Endothelial cell of umbilical vein (primary cell): ENCODE data around the gene KLHL30. TPM values are rescaled to one million over a fixed set of nuclear protein-coding genes. Genes with fewer than 3 reads are reported as not detected.

Experiments
- BruUV-seq: library from RNA; stranded (reverse); fragments of 400-500 nt; replicated peaks from 2 replicates; lab custom pipeline; 2021; lab: Mats Ljungman, UMichigan
- CTCF ChIA-PET: fragments of 300-600, 350-600 bp; sonication (Branson Sonifier 250); formaldehyde crosslinking; loops from one replicate; lab custom pipeline; 2021; ENCODE audit warnings: antibody characterized with exemption, inconsistent platforms; lab: Charles Lee
- POLR2A ChIA-PET: fragments of 300-600, 350-600 bp; sonication (Branson Sonifier 250); formaldehyde crosslinking; loops from one replicate; lab custom pipeline; 2021; ENCODE audit warnings: antibody characterized with exemption, inconsistent platforms; lab: Charles Lee
- DNase-seq: peaks from one replicate; pipeline ENCODE4 v3.0.0-alpha.2; 2011; ENCODE audit warnings: low read depth, low spot score
- FAIRE-seq: peaks from 2 replicates; lab custom pipeline; 2011; peaks lifted over from hg19 to GRCh38; lab: Jason Lieb, UNC
- H2AFZ ChIP-seq: 2 replicates; pipeline ENCODE4 v1.6.0; 2012; ENCODE audit warnings: low read depth, low read length, control low read depth, inconsistent platforms
- H3K27ac ChIP-seq: 2 replicates; pipeline ENCODE4 v1.5.1; 2011; ENCODE audit warnings: low read depth, mild to moderate bottlenecking, control low read depth, low read length, moderate library complexity; ENCODE audit not compliant: insufficient read depth
- H3K27me3 ChIP-seq, 2 experiments: 2 replicates each; pipeline versions ENCODE4 v1.6.0 to v1.6.1; 2011; ENCODE audit warnings: low read length in 2 of 2, mixed read lengths in 1 of 2; ENCODE audit not compliant: control insufficient read depth in 2 of 2, insufficient read depth in 2 of 2
- H3K36me3 ChIP-seq, 2 experiments: 2 replicates in 1 of 2; 3 replicates in 1 of 2; pipeline ENCODE4 v1.5.1; 2011; ENCODE audit warnings: low read length in 2 of 2, mild to moderate bottlenecking in 1 of 2, moderate library complexity in 1 of 2; ENCODE audit not compliant: control insufficient read depth in 2 of 2, insufficient read depth in 2 of 2; ENCODE audit errors: extremely low read depth in 1 of 2
- H3K4me1 ChIP-seq: 3 replicates; pipeline ENCODE4 v1.5.1; 2011; ENCODE audit warnings: mild to moderate bottlenecking, low read length; ENCODE audit not compliant: control insufficient read depth, insufficient read depth; ENCODE audit errors: extremely low read depth
- H3K4me2 ChIP-seq: 2 replicates; pipeline ENCODE4 v1.6.1; 2011; ENCODE audit warnings: low read length, control low read depth, mixed read lengths; ENCODE audit not compliant: insufficient read depth
- H3K4me3 ChIP-seq, 3 experiments: fragments of 200-600 bp in 1 of 3; sonication (generic), shearing (Covaris generic) in 1 of 3; replicated peaks in 1 of 3; 2 replicates each; pipeline ENCODE4 v1.5.1; 2011 to 2016; ENCODE audit warnings: control low read depth in 3 of 3, low read length in 3 of 3, mild to moderate bottlenecking in 2 of 3, inconsistent platforms in 1 of 3, low read depth in 1 of 3, moderate library complexity in 1 of 3; ENCODE audit not compliant: insufficient read depth in 1 of 3
- H3K79me2 ChIP-seq: 2 replicates; pipeline ENCODE4 v1.6.0; 2012; ENCODE audit warnings: low read length, inconsistent platforms; ENCODE audit not compliant: control insufficient read depth, insufficient read depth
- H3K9ac ChIP-seq: replicated peaks from 2 replicates; pipeline ENCODE3; 2011; ENCODE audit warnings: low read length, control low read depth; ENCODE audit not compliant: insufficient read depth; ENCODE audit errors: extremely low read depth
- H3K9me1 ChIP-seq: replicated peaks from 3 replicates; pipeline ENCODE4 v1.6.0; 2011; ENCODE audit warnings: mild to moderate bottlenecking, low read length; ENCODE audit not compliant: control insufficient read depth, insufficient read depth; ENCODE audit errors: extremely low read depth
- H3K9me3 ChIP-seq: replicated peaks from 2 replicates; pipeline ENCODE4 v1.5.1; 2012; ENCODE audit warnings: low read length, inconsistent platforms; ENCODE audit not compliant: control insufficient read depth, insufficient read depth
- H4K20me1 ChIP-seq: replicated peaks from 2 replicates; pipeline ENCODE3; 2011; ENCODE audit warnings: mild to moderate bottlenecking, low read length; ENCODE audit not compliant: control insufficient read depth, insufficient read depth; ENCODE audit errors: extremely low read depth
- EZH2 ChIP-seq: IDR thresholded peaks from 2 replicates; pipeline ENCODE4 v1.6.1; 2012; ENCODE audit warnings: borderline replicate concordance, low read depth, mild to moderate bottlenecking, moderate library complexity, low read length, inconsistent platforms; ENCODE audit not compliant: severe bottlenecking
- FOS ChIP-seq: IDR thresholded peaks from 2 replicates; pipeline ENCODE4 v1.6.1; 2011; ENCODE audit warnings: mild to moderate bottlenecking, low read length, moderate library complexity, borderline replicate concordance; ENCODE audit not compliant: insufficient read depth
- GATA2 ChIP-seq: IDR thresholded peaks from 2 replicates; pipeline ENCODE4 v1.7.0; 2011; ENCODE audit warnings: low read depth, mild to moderate bottlenecking, moderate library complexity, mixed read lengths, low read length; ENCODE audit not compliant: insufficient read length, insufficient read depth
- JUN ChIP-seq: IDR thresholded peaks from 2 replicates; pipeline ENCODE4 v1.6.1; 2011; ENCODE audit warnings: borderline replicate concordance, low read depth; ENCODE audit not compliant: insufficient read length, insufficient read depth
- MYC ChIP-seq: IDR thresholded peaks from one replicate; pipeline ENCODE4 v1.6.1; 2011; ENCODE audit warnings: mild to moderate bottlenecking, low read depth, low read length
- POLR2A ChIP-seq: IDR thresholded peaks from 2 replicates; pipeline ENCODE4 v1.6.1; 2012; ENCODE audit warnings: low read depth, mild to moderate bottlenecking, control low read depth, low read length
- POLR2AphosphoS5 ChIP-seq: IDR thresholded peaks from 2 replicates; pipeline ENCODE4 v1.6.1; 2012; ENCODE audit warnings: low read depth, mild to moderate bottlenecking, control low read depth, low read length, moderate library complexity; ENCODE audit not compliant: insufficient read depth
- dilution Hi-C: fragments of 300-500 bp; cut with MboI; formaldehyde crosslinking; loops from one replicate; pipeline ENCODE4 v1.15.0; 2019; ENCODE audit warnings: low sequenced_read_pairs; ENCODE audit not compliant: extremely low pct_ligation_motif_present
- intact Hi-C: fragments of 100-400 bp; cut with micrococcal nuclease; formaldehyde crosslinking; loops from one replicate; pipeline ENCODE4 v1.10.0; 2022
- polyA plus RNA-seq, 4 experiments: library from polyadenylated mRNA; depleted of rRNA in 3 of 4; stranded (reverse) in 3 of 4; unstranded in 1 of 4; fragments of >200 nt; gene quantifications; 2 replicates each; pipeline versions ENCODE4 v1.2.1 to v1.2.3, GENCODE V29; 2011 to 2012; ENCODE audit warnings: missing spikeins in 1 of 4
- total RNA-seq: library from RNA; stranded (reverse); gene quantifications from 2 replicates; pipeline ENCODE4 v1.2.3, GENCODE V29; 2021
- TF ChIP-seq, protein P1 (sequence below), 2 donors: IDR thresholded peaks; 1 replicate in 1 of 2; 2 replicates in 1 of 2; pipeline ENCODE4 v1.5.1; 2011; ENCODE audit warnings: low read length in 2 of 2, mild to moderate bottlenecking in 2 of 2, moderate library complexity in 2 of 2, control low read depth in 1 of 2, inconsistent platforms in 1 of 2, low read depth in 1 of 2; ENCODE audit not compliant: insufficient read depth in 1 of 2; ENCODE audit errors: extremely low read depth in 1 of 2

The KLHL30 gene
- total and polyA plus RNA-seq, 2 donors (not counting 3 experiments of a cell fraction or from before 2014, with no cell fraction given): not detected

DNA sequence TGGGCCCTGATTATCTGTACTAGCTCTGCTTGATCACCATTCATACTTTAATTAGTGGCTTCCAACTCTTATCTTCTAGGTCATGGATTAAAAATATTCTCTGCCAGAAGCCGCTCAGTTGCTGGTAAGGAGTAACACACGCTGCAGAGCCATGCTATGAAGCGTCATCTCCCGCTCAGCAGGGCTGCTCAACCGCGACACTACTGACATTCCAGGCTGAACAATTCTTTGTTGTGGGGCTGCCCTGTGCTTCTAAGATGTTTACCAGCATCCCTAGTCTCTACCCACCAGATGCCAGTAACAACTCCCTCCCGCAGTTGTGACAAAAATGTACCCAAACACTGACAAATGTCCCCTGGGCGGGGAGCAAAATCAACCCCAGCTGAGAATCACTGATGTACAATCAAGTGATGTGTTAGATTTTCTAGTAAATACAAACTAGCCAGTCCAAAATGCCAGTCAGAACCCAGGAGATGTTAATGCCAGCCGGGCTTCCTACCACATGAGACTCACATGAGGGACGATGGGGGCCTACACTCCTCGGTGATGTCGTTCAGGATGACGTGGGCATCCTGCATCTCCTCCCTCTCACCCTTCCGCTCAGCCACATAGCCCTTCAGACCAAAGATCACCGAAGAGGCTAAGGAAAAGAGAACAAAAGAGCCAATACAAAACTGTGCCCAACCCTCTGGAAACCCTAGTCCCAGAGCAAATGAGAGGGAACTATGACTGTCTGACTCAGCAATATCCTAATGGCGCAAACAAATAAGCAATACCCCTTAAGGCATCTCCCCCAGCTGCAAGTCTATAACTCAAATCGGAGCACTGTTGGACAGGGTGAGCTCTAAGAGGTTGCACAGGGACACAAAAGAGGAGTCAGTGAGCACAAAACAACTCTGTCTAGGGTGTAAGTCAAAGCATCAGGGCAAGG, 49.4 kb downstream of the KLHL30 start:
- no peaks in the 10 kb centered on the region for H3K4me1 ChIP-seq
- H2AFZ ChIP-seq: no peak overlapping the region
- ChIA-PET CTCF (interaction anchor here (1.0 to 1.9 kb wide), 3 partner anchors 8 to 75 kb away, joined by 3 to 6 read pairs (median 4); no protein-coding TSS in a partner anchor), POLR2A (no interaction called here)
- H4K20me1 ChIP-seq: no peaks in the 10 kb centered on the region
- no peaks in the 10 kb centered on the region for H3K9me1 ChIP-seq
- FAIRE-seq (no peak), DNase-seq (no peak)
- no peak overlapping the region for H3K4me2 ChIP-seq
- peaks cover 32 to 36% of the 10 kb centered on the region in 2 experiments for H3K36me3 ChIP-seq
- H3K27me3 ChIP-seq: no peaks in the 10 kb centered on the region
- dilution Hi-C loops: no loop called here
- H3K27ac ChIP-seq: no peak overlapping the region
- H3K4me3 ChIP-seq: no peak overlapping the region
- BruUV-seq: no TSS peak
- H3K79me2 ChIP-seq: no peaks in the 10 kb centered on the region
- no peaks in the 10 kb centered on the region for H3K9me3 ChIP-seq
- TF ChIP-seq POLR2A: no peak
- TF ChIP-seq, protein P1, sequence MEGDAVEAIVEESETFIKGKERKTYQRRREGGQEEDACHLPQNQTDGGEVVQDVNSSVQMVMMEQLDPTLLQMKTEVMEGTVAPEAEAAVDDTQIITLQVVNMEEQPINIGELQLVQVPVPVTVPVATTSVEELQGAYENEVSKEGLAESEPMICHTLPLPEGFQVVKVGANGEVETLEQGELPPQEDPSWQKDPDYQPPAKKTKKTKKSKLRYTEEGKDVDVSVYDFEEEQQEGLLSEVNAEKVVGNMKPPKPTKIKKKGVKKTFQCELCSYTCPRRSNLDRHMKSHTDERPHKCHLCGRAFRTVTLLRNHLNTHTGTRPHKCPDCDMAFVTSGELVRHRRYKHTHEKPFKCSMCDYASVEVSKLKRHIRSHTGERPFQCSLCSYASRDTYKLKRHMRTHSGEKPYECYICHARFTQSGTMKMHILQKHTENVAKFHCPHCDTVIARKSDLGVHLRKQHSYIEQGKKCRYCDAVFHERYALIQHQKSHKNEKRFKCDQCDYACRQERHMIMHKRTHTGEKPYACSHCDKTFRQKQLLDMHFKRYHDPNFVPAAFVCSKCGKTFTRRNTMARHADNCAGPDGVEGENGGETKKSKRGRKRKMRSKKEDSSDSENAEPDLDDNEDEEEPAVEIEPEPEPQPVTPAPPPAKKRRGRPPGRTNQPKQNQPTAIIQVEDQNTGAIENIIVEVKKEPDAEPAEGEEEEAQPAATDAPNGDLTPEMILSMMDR (IDR thresholded peaks at IDR 0.05; ENCODE audit: extremely low read depth in 1 of 2, insufficient read depth in 1 of 2, low read depth in 1 of 2, low read length in 2 of 2): no peak
- TF ChIP-seq JUN: no peak
- no peak for TF ChIP-seq FOS
- no peak for TF ChIP-seq GATA2
- no peak for TF ChIP-seq POLR2AphosphoS5
- TF ChIP-seq EZH2: no peak
- TF ChIP-seq MYC: no peak
- H3K9ac ChIP-seq: no peak overlapping the region
- intact Hi-C loops: no loop called here
